HFFc6 (cell line): ENCODE results near the gene EDEM3. TPM values are rescaled to one million over a fixed set of nuclear protein-coding genes. Genes with fewer than 3 reads are reported as not detected.

ENCODE experiments used
- DNase-seq: peaks from one replicate; pipeline ENCODE4 v3.0.0-alpha.2; 2018
- H3K27ac Mint-ChIP-seq: 2 replicates; pipeline ENCODE4 v1.8.0; 2020; ENCODE audit warnings: mild to moderate bottlenecking, mixed read lengths
- H3K27me3 Mint-ChIP-seq: 2 replicates; pipeline ENCODE4 v1.8.0; 2021; ENCODE audit warnings: mild to moderate bottlenecking, moderate library complexity, mixed read lengths; ENCODE audit not compliant: insufficient read depth
- H3K36me3 Mint-ChIP-seq: 2 replicates; pipeline ENCODE4 v1.8.0; 2021; ENCODE audit warnings: low read depth, mixed read lengths
- H3K4me1 Mint-ChIP-seq: 2 replicates; pipeline ENCODE4 v1.8.0; 2020; ENCODE audit warnings: low read depth, mixed read lengths
- H3K4me3 Mint-ChIP-seq: 2 replicates; pipeline ENCODE4 v1.8.0; 2020; ENCODE audit warnings: mild to moderate bottlenecking, moderate library complexity, mixed read lengths
- H3K9me3 Mint-ChIP-seq: 2 replicates; pipeline ENCODE4 v1.8.0; 2020; ENCODE audit warnings: mild to moderate bottlenecking, mixed read lengths
- CTCF ChIP-seq: fragments of 200-600 bp; sonication (generic); IDR thresholded peaks from 2 replicates; pipeline ENCODE4 v1.5.0; 2021; ENCODE audit warnings: antibody characterized with exemption, mild to moderate bottlenecking
- total RNA-seq, 6 experiments: library from RNA; stranded (reverse); fragmentation: NEBNext Ultra II Directional; extraction: Animal tissue kit (Norgen Biotek cat#: 25700); gene quantifications; 2 replicates in 1 of 6; 3 replicates in 5 of 6; pipeline ENCODE4 v1.2.3, GENCODE V29; 2021

EDEM3 gene
- total RNA-seq, 6 experiments from 2014 or later, result 29.9 to 38.6 (median 32.3) TPM

- Mint-ChIP-seq H3K9me3 (no peaks in the 10 kb centered on the region), H3K27me3 (no peaks in the 10 kb centered on the region), H3K27ac (no peak overlapping the region), H3K4me1 (peaks cover 42% of the 10 kb centered on the region), H3K4me3 (no peak overlapping the region), H3K36me3 (peaks cover 7% of the 10 kb centered on the region; the same call in 1 of the 2 replicates)
- TF ChIP-seq CTCF, result no peak
- DNase-seq, result no peak
These were observed 9.5 kb downstream of the EDEM3 start for GRCh38 chr1:184745110-184745509.

DNA sequence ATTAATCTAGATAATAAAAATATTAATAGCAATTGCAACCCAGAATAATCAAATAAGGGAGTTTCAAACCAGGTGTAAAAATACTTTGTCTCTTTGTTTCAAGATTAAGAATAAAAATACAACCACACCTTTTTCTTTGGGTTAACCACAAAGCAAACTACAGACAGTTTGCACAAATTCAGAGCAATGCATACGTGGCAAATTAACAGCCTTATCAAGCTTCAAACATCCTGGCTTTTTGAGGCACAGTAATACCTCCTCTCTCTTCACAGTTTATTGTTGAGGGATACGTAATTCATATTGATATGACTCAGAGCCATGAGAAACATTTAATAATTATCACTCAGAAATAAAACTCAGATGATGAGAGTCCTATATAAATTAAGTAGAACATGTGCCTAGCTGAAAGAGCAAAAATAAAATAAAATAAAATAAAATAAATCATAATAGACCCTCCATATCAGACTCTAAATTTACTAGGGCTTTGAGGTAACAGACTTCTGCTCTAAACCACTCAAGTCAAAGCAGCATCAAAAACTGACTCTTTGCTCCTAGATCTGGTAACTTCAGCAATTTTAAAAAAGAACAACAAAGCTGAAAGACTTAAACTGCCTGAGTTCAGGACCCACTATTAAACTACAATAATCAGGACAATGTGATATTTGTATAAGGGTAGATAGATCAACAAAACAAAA, 11.4 kb downstream of the EDEM3 start:
- no peak for DNase-seq

DNA sequence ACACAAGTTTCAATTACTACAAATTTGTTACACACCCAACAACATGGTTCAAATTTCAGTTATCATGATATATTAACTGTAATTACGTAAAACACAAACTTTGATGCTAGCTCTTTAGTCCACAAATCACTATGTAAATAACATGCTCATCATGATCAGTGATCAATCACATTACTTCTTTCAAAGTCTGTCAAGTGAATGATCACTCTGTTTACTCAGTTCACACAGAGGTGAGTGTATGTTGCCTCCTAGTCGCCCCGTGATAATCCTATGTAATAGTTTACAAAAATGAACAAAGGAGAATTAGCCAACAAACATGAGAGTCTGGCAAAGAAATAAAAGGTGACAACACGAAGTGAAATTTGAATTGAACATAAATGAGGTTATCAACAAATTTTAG, 14.3 kb downstream of the EDEM3 start:
- no peak for DNase-seq
- no peak overlapping the region for H3K4me3 Mint-ChIP-seq
- H3K27me3 Mint-ChIP-seq, result no peaks in the 10 kb centered on the region
- TF ChIP-seq CTCF, result no peak
- peaks cover 19% of the 10 kb centered on the region for H3K4me1 Mint-ChIP-seq
- no peaks in the 10 kb centered on the region for H3K9me3 Mint-ChIP-seq
- H3K27ac Mint-ChIP-seq, result no peak overlapping the region
- H3K36me3 Mint-ChIP-seq, result peaks cover 7% of the 10 kb centered on the region; the same call in 1 of the 2 replicates

More for the DNA sequence above, 11.4 kb downstream of the EDEM3 start:
- Mint-ChIP-seq H3K36me3 (peaks cover 7% of the 10 kb centered on the region; the same call in 1 of the 2 replicates), H3K9me3 (no peaks in the 10 kb centered on the region), H3K27me3 (no peaks in the 10 kb centered on the region), H3K4me3 (no peak overlapping the region), H3K4me1 (peaks cover 33% of the 10 kb centered on the region), H3K27ac (no peak overlapping the region)
- TF ChIP-seq CTCF, result no peak

DNA sequence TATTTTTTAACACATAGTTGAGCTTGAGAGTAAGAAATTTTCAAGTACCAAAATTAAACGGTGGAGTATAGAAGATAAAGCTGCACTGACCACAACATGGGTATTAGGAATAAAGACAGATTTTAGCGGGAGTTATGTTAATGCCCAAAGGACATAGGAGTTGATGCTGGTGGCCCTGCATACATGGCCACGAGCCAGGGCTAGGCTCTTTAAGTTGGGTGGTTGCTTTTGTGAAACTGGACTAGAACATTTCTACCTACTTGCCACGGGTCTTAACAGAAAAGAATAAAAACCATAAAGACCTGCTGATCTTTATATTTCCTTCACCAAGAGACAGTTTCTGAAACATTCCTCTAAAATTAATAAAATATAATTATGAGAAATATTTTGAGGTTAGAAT, 14.9 kb downstream of the EDEM3 start:
- peaks cover 3% of the 10 kb centered on the region; the same call in 1 of the 2 replicates for H3K36me3 Mint-ChIP-seq
- no peaks in the 10 kb centered on the region for H3K27me3 Mint-ChIP-seq
- no peak overlapping the region for H3K27ac Mint-ChIP-seq
- no peak for TF ChIP-seq CTCF
- peaks cover 13% of the 10 kb centered on the region for H3K4me1 Mint-ChIP-seq
- H3K4me3 Mint-ChIP-seq, result no peak overlapping the region
- DNase-seq, result no peak
- H3K9me3 Mint-ChIP-seq, result no peaks in the 10 kb centered on the region

- no peaks in the 10 kb centered on the region for H3K36me3 Mint-ChIP-seq
- no peak overlapping the region for H3K27ac Mint-ChIP-seq
- H3K4me3 Mint-ChIP-seq, result no peak overlapping the region
- H3K27me3 Mint-ChIP-seq, result no peaks in the 10 kb centered on the region
- peaks cover 9% of the 10 kb centered on the region for H3K4me1 Mint-ChIP-seq
- TF ChIP-seq CTCF, result no peak
- no peaks in the 10 kb centered on the region for H3K9me3 Mint-ChIP-seq
- no peak for DNase-seq
These were observed 15.6 kb downstream of the EDEM3 start for GRCh38 chr1:184739070-184739469.
